HG03066 (cell line): Measurements from ENCODE around the gene ARAF.

ENCODE experiments used
- ATAC-seq: cut with Tn5 transposase; IDR thresholded peaks from one replicate; pipeline ENCODE4 v1.9.1; 2021; ENCODE audit warnings: low read depth; ENCODE audit not compliant: unreplicated experiment

Gene ARAF

DNA sequence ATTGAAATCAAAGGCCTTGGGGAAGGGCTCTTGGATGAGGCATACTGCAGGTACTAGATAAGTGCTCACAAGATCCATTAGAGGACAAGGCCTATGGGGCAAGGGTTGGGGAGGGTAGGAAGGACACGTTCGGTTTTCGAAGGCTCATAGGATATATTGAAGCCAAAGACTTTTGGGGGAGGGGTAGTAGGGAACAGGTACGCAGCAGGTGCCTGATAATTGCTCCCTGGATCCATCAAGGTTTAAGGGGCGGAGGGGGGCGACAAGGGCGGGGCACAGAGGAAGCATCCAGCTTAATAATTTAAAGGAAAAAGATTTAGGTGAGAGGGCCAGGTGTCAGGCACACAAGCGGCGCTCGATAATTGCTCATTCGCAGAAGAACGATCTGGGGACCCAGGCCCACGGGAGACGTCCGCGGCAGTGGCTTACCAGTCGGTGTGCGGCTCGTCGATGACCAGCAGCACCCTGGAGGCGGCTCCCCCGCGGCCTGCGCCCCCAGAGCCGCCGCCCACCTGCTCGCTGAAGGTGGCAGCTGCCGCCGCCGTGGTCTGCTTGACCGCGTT is 58.0 kb downstream of the ARAF start:
- no peak for ATAC-seq

DNA sequence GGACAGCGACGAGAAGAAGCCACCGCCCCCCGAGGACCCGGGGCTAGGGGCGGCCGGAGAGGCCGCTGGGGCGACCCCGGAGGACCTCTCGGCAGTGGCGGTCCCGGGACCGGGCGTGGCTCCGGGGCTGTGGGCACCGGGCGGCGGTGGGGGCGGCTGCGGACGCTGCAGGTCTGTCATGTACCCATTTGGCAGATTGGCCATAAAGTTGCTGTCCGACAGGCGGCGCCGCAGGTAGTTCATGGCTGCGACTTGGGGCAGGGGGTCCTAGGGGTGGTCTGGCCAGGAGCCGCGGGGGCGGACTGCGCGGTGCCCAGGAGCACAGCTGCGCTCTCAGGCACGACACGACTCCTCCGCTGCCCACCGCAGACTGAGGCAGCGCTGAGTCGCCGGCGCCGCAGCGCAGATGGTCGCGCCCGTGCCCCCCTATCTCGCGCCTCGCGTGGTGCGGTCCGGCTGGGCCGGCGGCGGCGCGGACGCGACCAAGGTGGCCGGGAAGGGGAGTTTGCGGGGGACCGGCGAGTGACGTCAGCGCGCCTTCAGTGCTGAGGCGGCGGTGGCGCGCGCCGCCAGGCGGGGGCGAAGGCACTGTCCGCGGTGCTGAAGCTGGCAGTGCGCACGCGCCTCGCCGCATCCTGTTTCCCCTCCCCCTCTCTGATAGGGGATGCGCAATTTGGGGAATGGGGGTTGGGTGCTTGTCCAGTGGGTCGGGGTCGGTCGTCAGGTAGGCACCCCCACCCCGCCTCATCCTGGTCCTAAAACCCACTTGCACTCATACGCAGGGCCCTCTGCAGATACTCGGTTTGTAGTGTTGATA is 58.7 kb downstream of the ARAF start, which contains the start of gene SYN1:
Gene SYN1 (minus strand): TSS at position 372 of the 817 bp plus-strand sequence. CDS start 129 bp downstream, at position 243.
- ATAC-seq: no peak

DNA sequence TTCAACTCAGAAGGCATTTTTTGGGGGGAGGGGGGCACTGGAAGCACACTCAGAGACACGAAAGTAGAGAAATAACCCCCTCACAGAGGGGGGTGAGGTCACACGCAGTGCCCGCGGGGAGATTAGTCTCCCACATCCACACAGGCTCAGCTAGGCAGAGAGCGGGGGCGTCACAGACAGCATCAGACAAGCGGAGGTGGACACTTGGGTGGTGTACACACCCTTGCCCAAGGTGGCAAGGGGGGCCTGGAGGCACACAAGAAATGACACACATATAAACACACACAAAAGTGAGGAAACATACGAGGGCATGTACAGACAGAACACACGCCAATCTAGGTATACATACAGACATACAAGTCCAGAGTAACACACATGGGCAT is 59.3 kb downstream of the ARAF start:
- no peak for ATAC-seq
